GM12878 (cell line): ENCODE results near the gene FBXL22. TPM values are rescaled to one million over a fixed set of nuclear protein-coding genes. Genes with fewer than 3 reads are reported as not detected.

ENCODE experiments used
- ATAC-seq: fragments of 200-7000 bp; cut with Tn5 transposase; 3 replicates; pipeline ENCODE4 v1.9.1; 2020; ENCODE audit warnings: mild to moderate bottlenecking, moderate library complexity
- BruUV-seq: library from RNA; stranded (reverse); fragments of 400-500 nt; replicated peaks from 2 replicates; lab custom pipeline; 2021; lab: Mats Ljungman, UMichigan
- CTCF ChIA-PET: fragments of 300-600 bp; sonication (Branson Sonifier 250); formaldehyde crosslinking; extraction: SDS; loops from one replicate; lab custom pipeline; 2021; ENCODE audit warnings: inconsistent platforms; lab: Yijun Ruan, JAX
- POLR2A ChIA-PET: fragments of 350-600 bp; formaldehyde crosslinking; extraction: SDS; loops from one replicate; lab custom pipeline; 2021; ENCODE audit warnings: inconsistent platforms; lab: Charles Lee
- RAD21 ChIA-PET: fragments of 300-600 bp; sonication (Branson Sonifier 250); formaldehyde crosslinking; loops from one replicate; lab custom pipeline; 2023; ENCODE audit warnings: antibody characterized with exemption; ENCODE audit not compliant: unreplicated experiment; lab: Charles Lee
- SMC1A ChIA-PET: fragments of 300-600 bp; sonication (Branson Sonifier 250); formaldehyde crosslinking; loops from one replicate; lab custom pipeline; 2023; ENCODE audit not compliant: unreplicated experiment, uncharacterized antibody; lab: Charles Lee
- DNase-seq: peaks from one replicate; pipeline ENCODE4 v3.0.0-alpha.2; 2011; ENCODE audit warnings: low read depth, low spot score
- FAIRE-seq: peaks from 3 replicates; lab custom pipeline; 2011; peaks lifted over from hg19 to GRCh38; lab: Jason Lieb, UNC
- H2AFZ ChIP-seq: 2 replicates; pipeline ENCODE4 v1.6.0; 2011; ENCODE audit warnings: low read depth, low read length, control low read depth; ENCODE audit not compliant: control insufficient read depth
- H3K27ac ChIP-seq: 2 replicates; pipeline ENCODE4 v1.5.1; 2011; ENCODE audit warnings: control low read depth; ENCODE audit not compliant: control insufficient read depth, insufficient read depth
- H3K27me3 ChIP-seq, 2 experiments: replicated peaks in 1 of 2; 2 replicates each; pipeline versions ENCODE4 v1.6.0 to v1.6.1; 2011; ENCODE audit warnings: low read length in 1 of 2; ENCODE audit not compliant: control insufficient read depth in 2 of 2, insufficient read depth in 2 of 2
- H3K36me3 ChIP-seq, 2 experiments: 2 replicates each; pipeline ENCODE4 v1.5.1; 2011; ENCODE audit warnings: low read length in 1 of 2; ENCODE audit not compliant: control insufficient read depth in 2 of 2, insufficient read depth in 2 of 2
- H3K4me1 ChIP-seq: 2 replicates; pipeline ENCODE4 v1.6.1; 2011; ENCODE audit warnings: mild to moderate bottlenecking, low read length, moderate library complexity, mixed read lengths; ENCODE audit not compliant: control insufficient read depth, insufficient read depth
- H3K4me2 ChIP-seq: 2 replicates; pipeline ENCODE4 v1.6.0; 2011; ENCODE audit warnings: control low read depth; ENCODE audit not compliant: control insufficient read depth, insufficient read depth
- H3K4me3 ChIP-seq: fragments of 200-600 bp; sonication (generic); 2 replicates; pipeline ENCODE4 v1.5.1; 2016
- H3K79me2 ChIP-seq: 2 replicates; pipeline ENCODE4 v1.6.0; 2011; ENCODE audit warnings: low read length; ENCODE audit not compliant: control insufficient read depth, insufficient read depth
- H3K9ac ChIP-seq: 2 replicates; pipeline ENCODE4 v1.8.0; 2011; ENCODE audit warnings: low read length, control low read depth, mixed read lengths; ENCODE audit not compliant: control insufficient read depth, insufficient read depth
- H3K9me3 ChIP-seq: replicated peaks from 3 replicates; pipeline ENCODE4 v1.5.1; 2011; ENCODE audit warnings: mild to moderate bottlenecking, low read length; ENCODE audit not compliant: control insufficient read depth, insufficient read depth
- H4K20me1 ChIP-seq: 2 replicates; pipeline ENCODE4 v1.6.0; 2011; ENCODE audit not compliant: control insufficient read depth, insufficient read depth
- BCL11A ChIP-seq: IDR thresholded peaks from 2 replicates; pipeline ENCODE4 v1.6.1; 2011; ENCODE audit warnings: low read depth, low read length
- BHLHE40 ChIP-seq, 2 experiments: fragments of 450-650 bp in 1 of 2; IDR thresholded peaks; 2 replicates each; pipeline ENCODE4 v1.6.1; 2011 to 2017; ENCODE audit warnings: low read depth in 2 of 2, borderline replicate concordance in 1 of 2, improper control_type of control experiment in 1 of 2, low read length in 1 of 2, mild to moderate bottlenecking in 1 of 2
- BRCA1 ChIP-seq: IDR thresholded peaks from 2 replicates; pipeline ENCODE4 v1.6.1; 2011; ENCODE audit warnings: low read depth, low read length, improper control_type of control experiment
- JUNB ChIP-seq: IDR thresholded peaks from 2 replicates; pipeline ENCODE4 v1.6.1; 2016; ENCODE audit warnings: antibody characterized with exemption, mild to moderate bottlenecking
- PBX3 ChIP-seq: IDR thresholded peaks from 2 replicates; pipeline ENCODE4 v1.6.1; 2011; ENCODE audit warnings: mild to moderate bottlenecking, low read depth, low read length, moderate library complexity; ENCODE audit not compliant: insufficient replicate concordance
- POLR2AphosphoS5 ChIP-seq: IDR thresholded peaks from 2 replicates; pipeline ENCODE4 v1.6.1; 2011; ENCODE audit warnings: mild to moderate bottlenecking, low read length, inconsistent platforms
- RAD21 ChIP-seq: IDR thresholded peaks from 2 replicates; pipeline ENCODE4 v1.6.1; 2011; ENCODE audit warnings: mild to moderate bottlenecking, low read depth, low read length, moderate library complexity; ENCODE audit not compliant: insufficient read depth
- RB1 ChIP-seq: fragments of 450-650 bp; formaldehyde crosslinking; IDR thresholded peaks from 2 replicates; pipeline ENCODE4 v1.6.1; 2017; ENCODE audit warnings: mild to moderate bottlenecking, borderline replicate concordance
- SIN3A ChIP-seq: IDR thresholded peaks from 2 replicates; pipeline ENCODE4 v1.6.1; 2012; ENCODE audit warnings: low read depth, low read length, improper control_type of control experiment
- STAT1 ChIP-seq: fragments of 450-650 bp; conservative IDR thresholded peaks from 2 replicates; pipeline ENCODE4 v1.6.1; 2014; ENCODE audit warnings: antibody characterized with exemption, mild to moderate bottlenecking
- TCF12 ChIP-seq: IDR thresholded peaks from 2 replicates; pipeline ENCODE4 v1.6.1; 2011; ENCODE audit warnings: low read depth, mild to moderate bottlenecking, low read length
- WRNIP1 ChIP-seq: IDR thresholded peaks from 2 replicates; pipeline ENCODE4 v1.6.1; 2011; ENCODE audit warnings: low read depth, low read length, improper control_type of control experiment, borderline replicate concordance
- ZNF274 ChIP-seq: IDR thresholded peaks from one replicate; pipeline ENCODE4 v1.8.0; 2011; ENCODE audit not compliant: insufficient read length, insufficient read depth
- WGBS: methylation state at CpG from one replicate; pipeline ENCODE4 v1.1.6; 2016; ENCODE audit warnings: low lambda C conversion rate; ENCODE audit not compliant: insufficient replicate concordance, insufficient coverage; ENCODE audit errors: missing lambda C conversion rate; 5-methylcytosine and 5-hydroxymethylcytosine counted together
- in situ Hi-C: fragments of 300-500 bp; cut with MboI; formaldehyde crosslinking; loops from 9 replicates; pipeline ENCODE4 v1.14.3; 2018; ENCODE audit warnings: mixed read lengths
- intact Hi-C: fragments of 100-400 bp; cut with micrococcal nuclease; formaldehyde crosslinking; loops from one replicate; pipeline ENCODE4 v1.14.2; 2022; ENCODE audit not compliant: unreplicated experiment
- polyA plus RNA-seq, 11 experiments: library from polyadenylated mRNA; depleted of rRNA in 4 of 11; unstranded in 6 of 11; stranded (reverse) in 5 of 11; fragments of >200 nt; fragmentation: Nextera tagmentation in 4 of 11; fragmentation: Illumina TruSeq in 1 of 11; extraction: Ambion mirVana in 4 of 11; extraction: Trizol in 1 of 11; gene quantifications; 1 replicate in 1 of 11; 2 replicates in 10 of 11; pipeline versions ENCODE4 v1.2.1 to v1.2.3, GENCODE V29; 2011 to 2016; ENCODE audit warnings: inconsistent platforms in 2 of 11, missing spikeins in 2 of 11, low read depth in 1 of 11
- total RNA-seq, 4 experiments: library from RNA; depleted of rRNA in 3 of 4; stranded (reverse); fragments of >200 nt in 3 of 4; fragmentation: Illumina TruSeq in 1 of 4; extraction: Trizol in 1 of 4; gene quantifications; 2 replicates each; pipeline versions ENCODE4 v1.2.1 to v1.2.3, GENCODE V29; 2013 to 2021
- TF ChIP-seq, protein P1 (sequence below): IDR thresholded peaks from 2 replicates; pipeline ENCODE4 v1.6.1; 2012; ENCODE audit warnings: low read length, inconsistent platforms
- TF ChIP-seq, protein P2 (sequence below): IDR thresholded peaks from 2 replicates; pipeline ENCODE4 v1.6.1; 2012; ENCODE audit warnings: low read depth, low read length, improper control_type of control experiment
- TF ChIP-seq, protein P3 (sequence below): fragments of 450-650 bp; formaldehyde crosslinking; IDR thresholded peaks from 2 replicates; pipeline ENCODE4 v1.5.0; 2022; ENCODE audit warnings: mild to moderate bottlenecking, missing genetic modification characterization

Gene FBXL22
- total and polyA plus RNA-seq, 10 of the 15 experiments (the other 5 are each of a cell fraction or from before 2014, with no cell fraction given), result 0.05 to 2.6 (median 0.52) TPM

GRCh38 chr15:63633312-63633711 is 36.1 kb downstream of the FBXL22 start:
- H3K27me3 ChIP-seq, result no peaks in the 10 kb centered on the region
- DNase-seq (no peak), FAIRE-seq (no peak), ATAC-seq (no peak)
- H3K9me3 ChIP-seq, result no peaks in the 10 kb centered on the region
- WGBS, result 98% methylated on average over 2 of the region's 2 CpGs
- H3K9ac ChIP-seq, result no peak overlapping the region
- H3K36me3 ChIP-seq, result peaks cover 9 to 27% of the 10 kb centered on the region in 2 experiments
- H3K4me2 ChIP-seq, result no peak overlapping the region
- H4K20me1 ChIP-seq, result no peaks in the 10 kb centered on the region
- ChIA-PET POLR2A (no interaction called here), RAD21 (interaction anchor here (1.5 kb wide), 2 partner anchors 23 to 166 kb away, joined by 6 to 7 read pairs; no protein-coding TSS in a partner anchor), CTCF (interaction anchor here (0.6 to 5.0 kb wide), 5 partner anchors 11 to 34 kb away, joined by 3 to 29 read pairs (median 4); no protein-coding TSS in a partner anchor), SMC1A (interaction anchor here (0.7 to 2.6 kb wide), 5 partner anchors 11 to 511 kb away, joined by 3 to 12 read pairs (median 3); no protein-coding TSS in a partner anchor)
- H2AFZ ChIP-seq, result no peak overlapping the region
- in situ Hi-C loops, result no loop called here
- H3K27ac ChIP-seq, result no peak overlapping the region
- no peaks in the 10 kb centered on the region for H3K79me2 ChIP-seq
- BruUV-seq, result no TSS peak
- intact Hi-C loops, result no loop called here
- no peak overlapping the region for H3K4me3 ChIP-seq
- H3K4me1 ChIP-seq, result no peaks in the 10 kb centered on the region
- TF ChIP-seq BHLHE40 (IDR thresholded peaks at IDR 0.05; ENCODE audit: borderline replicate concordance in 1 of 2, low read depth in 2 of 2, low read length in 1 of 2) (no peak), RAD21 (no peak), ZNF274 (no peak), POLR2AphosphoS5 (no peak), BRCA1 (no peak), JUNB (no peak), RB1 (no peak), BCL11A (no peak), STAT1 (no peak), TCF12 (no peak), WRNIP1 (no peak), SIN3A (no peak), PBX3 (no peak)
- TF ChIP-seq, protein P1, sequence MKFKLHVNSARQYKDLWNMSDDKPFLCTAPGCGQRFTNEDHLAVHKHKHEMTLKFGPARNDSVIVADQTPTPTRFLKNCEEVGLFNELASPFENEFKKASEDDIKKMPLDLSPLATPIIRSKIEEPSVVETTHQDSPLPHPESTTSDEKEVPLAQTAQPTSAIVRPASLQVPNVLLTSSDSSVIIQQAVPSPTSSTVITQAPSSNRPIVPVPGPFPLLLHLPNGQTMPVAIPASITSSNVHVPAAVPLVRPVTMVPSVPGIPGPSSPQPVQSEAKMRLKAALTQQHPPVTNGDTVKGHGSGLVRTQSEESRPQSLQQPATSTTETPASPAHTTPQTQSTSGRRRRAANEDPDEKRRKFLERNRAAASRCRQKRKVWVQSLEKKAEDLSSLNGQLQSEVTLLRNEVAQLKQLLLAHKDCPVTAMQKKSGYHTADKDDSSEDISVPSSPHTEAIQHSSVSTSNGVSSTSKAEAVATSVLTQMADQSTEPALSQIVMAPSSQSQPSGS, result no peak
- TF ChIP-seq, protein P2, sequence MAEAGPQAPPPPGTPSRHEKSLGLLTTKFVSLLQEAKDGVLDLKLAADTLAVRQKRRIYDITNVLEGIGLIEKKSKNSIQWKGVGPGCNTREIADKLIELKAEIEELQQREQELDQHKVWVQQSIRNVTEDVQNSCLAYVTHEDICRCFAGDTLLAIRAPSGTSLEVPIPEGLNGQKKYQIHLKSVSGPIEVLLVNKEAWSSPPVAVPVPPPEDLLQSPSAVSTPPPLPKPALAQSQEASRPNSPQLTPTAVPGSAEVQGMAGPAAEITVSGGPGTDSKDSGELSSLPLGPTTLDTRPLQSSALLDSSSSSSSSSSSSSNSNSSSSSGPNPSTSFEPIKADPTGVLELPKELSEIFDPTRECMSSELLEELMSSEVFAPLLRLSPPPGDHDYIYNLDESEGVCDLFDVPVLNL, result no peak
- TF ChIP-seq, protein P3, sequence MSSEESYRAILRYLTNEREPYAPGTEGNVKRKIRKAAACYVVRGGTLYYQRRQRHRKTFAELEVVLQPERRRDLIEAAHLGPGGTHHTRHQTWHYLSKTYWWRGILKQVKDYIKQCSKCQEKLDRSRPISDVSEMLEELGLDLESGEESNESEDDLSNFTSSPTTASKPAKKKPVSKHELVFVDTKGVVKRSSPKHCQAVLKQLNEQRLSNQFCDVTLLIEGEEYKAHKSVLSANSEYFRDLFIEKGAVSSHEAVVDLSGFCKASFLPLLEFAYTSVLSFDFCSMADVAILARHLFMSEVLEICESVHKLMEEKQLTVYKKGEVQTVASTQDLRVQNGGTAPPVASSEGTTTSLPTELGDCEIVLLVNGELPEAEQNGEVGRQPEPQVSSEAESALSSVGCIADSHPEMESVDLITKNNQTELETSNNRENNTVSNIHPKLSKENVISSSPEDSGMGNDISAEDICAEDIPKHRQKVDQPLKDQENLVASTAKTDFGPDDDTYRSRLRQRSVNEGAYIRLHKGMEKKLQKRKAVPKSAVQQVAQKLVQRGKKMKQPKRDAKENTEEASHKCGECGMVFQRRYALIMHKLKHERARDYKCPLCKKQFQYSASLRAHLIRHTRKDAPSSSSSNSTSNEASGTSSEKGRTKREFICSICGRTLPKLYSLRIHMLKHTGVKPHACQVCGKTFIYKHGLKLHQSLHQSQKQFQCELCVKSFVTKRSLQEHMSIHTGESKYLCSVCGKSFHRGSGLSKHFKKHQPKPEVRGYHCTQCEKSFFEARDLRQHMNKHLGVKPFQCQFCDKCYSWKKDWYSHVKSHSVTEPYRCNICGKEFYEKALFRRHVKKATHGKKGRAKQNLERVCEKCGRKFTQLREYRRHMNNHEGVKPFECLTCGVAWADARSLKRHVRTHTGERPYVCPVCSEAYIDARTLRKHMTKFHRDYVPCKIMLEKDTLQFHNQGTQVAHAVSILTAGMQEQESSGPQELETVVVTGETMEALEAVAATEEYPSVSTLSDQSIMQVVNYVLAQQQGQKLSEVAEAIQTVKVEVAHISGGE, result no peak
